HG03432 (cell line): Measurements from ENCODE around the gene SLC12A7.
"Not testable (repeated sequence)": the region's sequence is repeated elsewhere in the genome, so short reads cannot be mapped to it uniquely, and the experiment has no call there.

Experiments used
- ATAC-seq: cut with Tn5 transposase; IDR thresholded peaks from one replicate; pipeline ENCODE4 v1.9.1; 2021; ENCODE audit warnings: mild to moderate bottlenecking, moderate library complexity; ENCODE audit not compliant: unreplicated experiment

Gene SLC12A7

GRCh38 chr5:1027631-1028441 is 84.0 kb downstream of the SLC12A7 start:
- ATAC-seq = no peak

GRCh38 chr5:1026700-1027621 is 84.9 kb downstream of the SLC12A7 start:
- ATAC-seq = no peak

- ATAC-seq = not testable (repeated sequence)
These were observed 89.9 kb downstream of the SLC12A7 start for GRCh38 chr5:1021969-1022336.

- no peak for ATAC-seq
These were observed 90.5 kb downstream of the SLC12A7 start for GRCh38 chr5:1021136-1021968.

- ATAC-seq = no peak
These were observed 91.4 kb downstream of the SLC12A7 start for GRCh38 chr5:1020452-1020961.

- no peak for ATAC-seq
These were observed 92.6 kb downstream of the SLC12A7 start for GRCh38 chr5:1019001-1019905.

GRCh38 chr5:1018596-1018995 is 93.3 kb downstream of the SLC12A7 start:
- ATAC-seq = no peak

- no peak for ATAC-seq
These were observed 94.0 kb downstream of the SLC12A7 start for GRCh38 chr5:1017691-1018455.

- ATAC-seq = no peak
These were observed 94.8 kb downstream of the SLC12A7 start for GRCh38 chr5:1017056-1017455.

- ATAC-seq = no peak
These were observed 95.4 kb downstream of the SLC12A7 start for GRCh38 chr5:1016476-1016875.

GRCh38 chr5:1016036-1016435 is 95.8 kb downstream of the SLC12A7 start:
- no peak for ATAC-seq

- ATAC-seq = no peak
These were observed 96.4 kb downstream of the SLC12A7 start for GRCh38 chr5:1015507-1015906.

- ATAC-seq = no peak
These were observed 97.1 kb downstream of the SLC12A7 start for GRCh38 chr5:1014781-1015221.

GRCh38 chr5:1014346-1014745 is 97.5 kb downstream of the SLC12A7 start:
- no peak for ATAC-seq

- ATAC-seq = no peak
These were observed 97.9 kb downstream of the SLC12A7 start for GRCh38 chr5:1013948-1014301.

GRCh38 chr5:1013238-1013947 is 98.5 kb downstream of the SLC12A7 start:
- no peak for ATAC-seq

- ATAC-seq = no peak
These were observed 99.0 kb downstream of the SLC12A7 start for GRCh38 chr5:1012900-1013237.

- ATAC-seq = no peak
These were observed 99.5 kb downstream of the SLC12A7 start for GRCh38 chr5:1012313-1012841.
